Astrocyte (in vitro differentiated cells and primary cell): ENCODE results near the gene GRK5.

Experiments used
- CTCF ChIP-seq: IDR thresholded peaks from 2 replicates; pipeline ENCODE4 v1.5.1; 2011; ENCODE audit warnings: low read depth, mild to moderate bottlenecking, inconsistent platforms, low read length, moderate library complexity; ENCODE audit not compliant: insufficient read depth
- EZH2 ChIP-seq: IDR thresholded peaks from 2 replicates; pipeline ENCODE4 v1.6.1; 2012; ENCODE audit warnings: mild to moderate bottlenecking, low read length, inconsistent platforms; ENCODE audit not compliant: insufficient read depth

- TF ChIP-seq CTCF (no peak), EZH2 (no peak)
These were observed 202.5 kb downstream of the GRK5 start for GRCh38 chr10:119409906-119410305.
